ENCODE measurements around the gene CLCN7.

DNA sequence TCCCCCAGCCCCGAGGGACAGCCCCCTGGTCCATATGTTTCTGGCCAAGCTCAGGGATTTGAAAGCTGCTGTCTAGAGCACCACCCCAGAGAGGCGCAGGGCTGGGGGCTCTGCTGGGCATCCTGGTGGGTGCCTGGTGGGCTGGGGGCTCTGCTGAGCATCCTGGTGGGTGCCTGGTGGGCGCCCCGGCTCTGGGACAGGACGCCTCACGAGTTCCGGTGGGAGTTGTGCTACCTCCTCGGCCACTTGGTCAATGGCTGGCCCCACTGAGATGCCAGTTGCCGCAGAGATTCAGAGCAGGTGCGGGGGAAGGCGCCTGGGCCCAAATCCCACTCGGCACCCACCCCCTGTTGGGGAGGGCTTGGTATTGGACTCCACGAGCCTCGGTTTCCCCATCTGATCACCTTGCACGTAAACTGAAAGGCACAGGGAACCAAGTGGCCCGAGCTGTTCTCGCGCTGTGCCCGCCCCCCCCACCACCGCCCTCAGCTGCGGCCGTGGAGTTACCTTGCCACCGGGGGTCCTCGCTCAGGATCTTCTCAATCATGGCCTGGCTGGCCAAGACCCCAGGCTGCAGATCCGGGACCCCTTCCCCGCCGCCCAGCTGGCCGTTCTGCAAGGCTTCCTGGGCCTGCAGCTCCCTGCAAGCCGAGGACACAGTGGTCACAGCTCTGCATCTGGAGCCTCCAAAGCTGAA lies 73.6 kb downstream of the CLCN7 start:
- TF ChIP-seq, protein P1, sequence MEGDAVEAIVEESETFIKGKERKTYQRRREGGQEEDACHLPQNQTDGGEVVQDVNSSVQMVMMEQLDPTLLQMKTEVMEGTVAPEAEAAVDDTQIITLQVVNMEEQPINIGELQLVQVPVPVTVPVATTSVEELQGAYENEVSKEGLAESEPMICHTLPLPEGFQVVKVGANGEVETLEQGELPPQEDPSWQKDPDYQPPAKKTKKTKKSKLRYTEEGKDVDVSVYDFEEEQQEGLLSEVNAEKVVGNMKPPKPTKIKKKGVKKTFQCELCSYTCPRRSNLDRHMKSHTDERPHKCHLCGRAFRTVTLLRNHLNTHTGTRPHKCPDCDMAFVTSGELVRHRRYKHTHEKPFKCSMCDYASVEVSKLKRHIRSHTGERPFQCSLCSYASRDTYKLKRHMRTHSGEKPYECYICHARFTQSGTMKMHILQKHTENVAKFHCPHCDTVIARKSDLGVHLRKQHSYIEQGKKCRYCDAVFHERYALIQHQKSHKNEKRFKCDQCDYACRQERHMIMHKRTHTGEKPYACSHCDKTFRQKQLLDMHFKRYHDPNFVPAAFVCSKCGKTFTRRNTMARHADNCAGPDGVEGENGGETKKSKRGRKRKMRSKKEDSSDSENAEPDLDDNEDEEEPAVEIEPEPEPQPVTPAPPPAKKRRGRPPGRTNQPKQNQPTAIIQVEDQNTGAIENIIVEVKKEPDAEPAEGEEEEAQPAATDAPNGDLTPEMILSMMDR (IDR thresholded peaks at IDR 0.05): no peak
- no peak for TF ChIP-seq POLR2A (IDR thresholded peaks at IDR 0.05)

Measured in body of pancreas (tissue), 4 donors.